C4-2B (cell line): ENCODE measurements around the gene ETFDH.
"Not testable (repeated sequence)": the region's sequence is repeated elsewhere in the genome, so short reads cannot be mapped to it uniquely, and the experiment has no call there.

Source experiments
- H3K27ac ChIP-seq: fragments of 450-650 bp; 2 replicates; pipeline ENCODE4 v1.5.1; 2017
- CTCF ChIP-seq: fragments of 450-650 bp; conservative IDR thresholded peaks from 2 replicates; pipeline ENCODE4 v1.5.1; 2017; ENCODE audit warnings: mild to moderate bottlenecking
- ZFX ChIP-seq: fragments of 450-650 bp; IDR thresholded peaks from 2 replicates; pipeline ENCODE4 v1.6.1; 2017

The ETFDH gene

GRCh38 chr4:158738866-158739265, 66.8 kb downstream of the ETFDH start:
- TF ChIP-seq CTCF (no peak), ZFX (no peak)
- no peak overlapping the region for H3K27ac ChIP-seq

- H3K27ac ChIP-seq: no peak overlapping the region
- TF ChIP-seq ZFX: no peak
- TF ChIP-seq CTCF: no peak
Measured at GRCh38 chr4:158739600-158739999, 67.5 kb downstream of the ETFDH start.

- TF ChIP-seq CTCF: no peak
- no peak for TF ChIP-seq ZFX
- H3K27ac ChIP-seq: no peak overlapping the region
Measured at GRCh38 chr4:158741326-158742021, 69.4 kb downstream of the ETFDH start.

- not testable (repeated sequence) for H3K27ac ChIP-seq
Measured at GRCh38 chr4:158746537-158746936, 74.4 kb downstream of the ETFDH start.

- TF ChIP-seq CTCF: no peak
- no peak for TF ChIP-seq ZFX
- H3K27ac ChIP-seq: no peak overlapping the region
Measured at GRCh38 chr4:158750379-158750778, 78.3 kb downstream of the ETFDH start.

GRCh38 chr4:158754385-158755180, 82.5 kb downstream of the ETFDH start:
- no peak overlapping the region for H3K27ac ChIP-seq
- TF ChIP-seq ZFX: no peak

GRCh38 chr4:158755819-158756218, 83.7 kb downstream of the ETFDH start:
- H3K27ac ChIP-seq: not testable (repeated sequence)

- no peak overlapping the region for H3K27ac ChIP-seq
Measured at GRCh38 chr4:158756588-158756987, 84.5 kb downstream of the ETFDH start.

More at GRCh38 chr4:158756588-158756987, 84.5 kb downstream of the ETFDH start:
- TF ChIP-seq ZFX (no peak), CTCF (no peak)
